GM18502 (cell line): ENCODE results near the gene WDR37.

Experiments used
- ATAC-seq: cut with Tn5 transposase; IDR thresholded peaks from one replicate; pipeline ENCODE4 v1.9.1; 2021; ENCODE audit warnings: mild to moderate bottlenecking; ENCODE audit not compliant: unreplicated experiment, poor library complexity

Gene WDR37

DNA sequence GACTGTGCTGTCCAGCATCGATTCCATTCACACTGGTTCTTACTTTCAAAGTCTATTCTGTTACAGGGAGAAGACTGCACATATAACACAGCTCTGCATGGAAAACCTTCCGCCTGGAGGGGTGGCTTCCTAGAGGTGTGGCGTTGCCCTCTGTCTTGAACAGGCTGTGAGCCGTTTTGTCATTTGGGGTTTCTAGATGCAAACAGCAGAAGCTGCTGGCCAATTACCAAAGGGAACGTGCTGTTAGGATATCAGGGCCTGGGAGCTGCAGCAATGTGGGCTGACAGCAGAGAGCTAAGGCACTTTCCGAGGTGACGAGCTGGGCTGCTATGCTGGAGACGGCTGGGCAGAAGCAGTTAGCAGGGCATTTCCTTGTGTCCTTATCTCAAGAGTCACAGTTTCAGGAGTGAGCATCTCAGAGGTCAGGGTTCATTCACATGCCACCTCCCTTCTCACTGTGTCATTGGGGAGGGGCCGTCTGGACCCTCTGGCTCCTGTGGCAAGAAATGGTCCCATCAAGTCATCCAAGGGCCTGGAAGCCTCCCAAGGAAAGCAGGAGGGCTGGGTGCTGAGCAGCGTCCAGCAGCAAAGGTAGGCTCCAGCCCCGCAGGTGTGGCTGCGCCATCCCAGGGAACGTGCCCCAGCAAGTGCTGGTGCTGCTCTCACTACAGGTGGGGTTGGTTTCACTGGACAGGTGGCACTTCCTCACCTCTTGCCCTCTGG is 106.5 kb downstream of the WDR37 start:
- ATAC-seq: no peak

- ATAC-seq: no peak
These were observed 107.0 kb downstream of the WDR37 start for GRCh38 chr10:1163204-1163660.

DNA sequence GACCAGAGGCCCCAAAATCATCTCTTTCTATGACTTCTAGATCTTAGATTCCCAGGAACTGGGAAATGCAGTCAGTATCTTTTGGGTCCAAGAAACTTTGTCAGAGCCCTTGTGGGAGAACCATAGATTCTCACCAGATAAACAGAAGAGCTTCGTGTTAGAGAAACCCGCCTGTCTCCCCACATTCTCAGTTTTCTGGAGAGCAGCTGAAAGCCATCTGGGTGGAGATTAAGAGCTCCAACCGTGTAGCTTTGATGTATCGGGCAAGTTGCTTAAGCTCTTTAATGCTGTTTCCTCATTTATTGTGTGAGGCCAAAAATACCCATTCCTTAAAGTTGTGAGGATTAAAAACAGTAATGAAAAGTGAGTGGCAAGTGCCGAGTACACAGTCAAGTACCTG is 107.6 kb downstream of the WDR37 start:
- ATAC-seq: no peak

DNA sequence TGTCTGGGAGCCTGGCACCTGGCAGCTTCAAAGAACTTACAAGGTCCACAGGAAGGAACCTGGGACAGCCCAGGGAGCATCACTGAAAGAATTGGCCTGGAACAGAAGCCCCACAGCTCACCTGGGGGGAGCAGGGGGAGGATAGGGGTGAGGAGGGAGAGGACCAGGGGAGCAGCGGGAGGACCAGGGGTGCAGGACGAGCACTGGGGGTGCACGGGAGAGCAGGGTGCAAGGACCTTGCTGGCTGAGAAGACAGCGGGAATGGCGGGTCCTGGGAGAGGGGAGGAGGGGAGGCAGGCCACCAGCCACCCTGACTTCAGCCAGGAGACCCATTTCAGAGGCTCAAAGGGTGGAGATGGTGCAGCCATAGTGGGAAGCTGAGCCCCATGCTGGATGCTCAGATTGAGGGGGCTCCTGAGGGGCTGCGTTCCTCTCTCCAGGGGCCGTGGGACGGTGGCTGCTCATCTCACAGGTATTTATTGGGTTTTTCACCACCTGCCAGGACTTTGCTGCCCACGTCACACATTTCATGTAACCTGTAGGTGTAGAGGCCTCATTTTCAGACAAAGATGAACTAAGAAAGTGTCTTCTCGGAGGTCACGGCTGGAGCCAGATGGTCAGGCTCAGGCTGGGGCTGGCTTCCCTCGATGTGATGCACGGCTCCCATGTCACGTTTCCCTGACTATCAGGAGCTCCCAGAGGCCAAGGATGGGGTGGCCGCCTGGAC is 110.1 kb downstream of the WDR37 start:
- ATAC-seq: no peak

GRCh38 chr10:1166828-1167275 is 110.7 kb downstream of the WDR37 start:
- ATAC-seq: no peak

GRCh38 chr10:1168763-1169162 is 112.6 kb downstream of the WDR37 start:
- ATAC-seq: no peak

DNA sequence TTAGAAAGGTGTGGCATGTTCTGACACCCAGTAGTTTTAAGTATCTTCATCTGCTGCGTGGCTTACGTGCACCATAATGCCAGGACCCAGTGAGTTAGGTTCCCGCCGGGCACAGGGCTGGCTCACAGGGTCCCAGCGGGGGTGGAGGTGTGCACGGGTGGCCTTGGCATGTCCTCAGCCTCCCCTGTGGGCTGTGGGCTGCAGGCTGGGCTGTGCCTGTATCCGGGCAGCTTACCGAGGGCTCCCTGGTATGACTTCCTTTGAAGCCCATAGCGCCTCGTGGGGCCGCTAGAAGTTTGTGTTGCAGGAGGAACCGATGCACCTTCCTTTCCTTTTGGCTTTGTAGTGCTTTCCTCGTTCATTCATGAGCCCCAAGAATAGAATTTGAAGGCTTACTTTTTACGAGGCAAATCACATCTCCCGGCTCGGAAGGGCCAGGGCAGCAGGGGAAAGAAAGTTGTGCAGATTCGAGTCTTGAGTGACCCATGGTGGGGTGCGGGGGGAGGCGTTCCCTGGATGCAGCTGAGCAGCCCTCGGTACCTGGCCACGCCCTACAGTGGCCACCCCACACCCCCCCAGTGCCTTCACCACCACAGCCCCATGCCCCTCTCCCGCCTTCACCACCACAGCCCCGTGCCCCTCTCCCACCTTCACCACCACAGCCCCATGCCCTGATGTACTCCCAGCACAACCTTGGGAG is 113.2 kb downstream of the WDR37 start:
- no peak for ATAC-seq

- no peak for ATAC-seq
These were observed 114.0 kb downstream of the WDR37 start for GRCh38 chr10:1169981-1170866.

DNA sequence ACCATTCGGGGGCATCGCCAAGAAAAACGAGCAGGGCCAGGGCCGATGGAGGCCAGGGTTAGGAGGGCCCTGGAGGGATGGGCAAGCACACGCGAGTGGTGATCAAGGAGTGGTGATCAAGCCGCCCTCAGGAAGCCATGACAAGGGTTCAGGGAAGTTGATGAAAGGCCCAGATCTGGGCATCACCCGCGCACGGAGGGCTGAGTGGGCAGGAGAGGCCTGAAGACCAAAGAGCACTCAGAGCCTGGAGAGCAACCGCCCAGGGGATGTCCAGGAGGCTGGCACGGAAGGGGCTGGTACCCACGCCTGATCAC is 114.6 kb downstream of the WDR37 start:
- no peak for ATAC-seq

GRCh38 chr10:1171182-1171581 is 115.0 kb downstream of the WDR37 start:
- no peak for ATAC-seq

DNA sequence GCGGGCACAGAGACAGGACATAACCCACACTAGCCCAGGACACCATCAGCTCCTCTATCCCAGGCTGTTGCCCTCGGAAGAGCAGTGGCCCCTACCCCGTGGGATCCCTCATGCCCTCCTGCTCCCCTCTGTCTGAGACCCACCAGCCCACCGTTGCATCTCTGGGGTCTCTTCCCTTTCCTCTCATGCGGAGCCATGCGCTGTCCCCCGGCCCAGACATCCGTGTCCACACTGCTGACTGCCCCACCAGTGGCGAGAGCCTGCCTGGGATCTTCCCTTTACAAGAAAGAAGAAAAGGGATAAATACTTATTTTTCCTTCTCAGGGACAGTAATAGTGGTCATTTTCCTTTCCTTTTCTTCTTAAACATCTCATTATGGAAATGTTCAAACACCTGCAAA is 115.4 kb downstream of the WDR37 start:
- ATAC-seq: no peak

- ATAC-seq: no peak
These were observed 116.2 kb downstream of the WDR37 start for GRCh38 chr10:1172256-1172984.

- ATAC-seq: no peak
These were observed 116.9 kb downstream of the WDR37 start for GRCh38 chr10:1173091-1173490.

- no peak for ATAC-seq
These were observed 117.8 kb downstream of the WDR37 start for GRCh38 chr10:1174022-1174421.

- ATAC-seq: no peak
These were observed 119.9 kb downstream of the WDR37 start for GRCh38 chr10:1175956-1176565.

DNA sequence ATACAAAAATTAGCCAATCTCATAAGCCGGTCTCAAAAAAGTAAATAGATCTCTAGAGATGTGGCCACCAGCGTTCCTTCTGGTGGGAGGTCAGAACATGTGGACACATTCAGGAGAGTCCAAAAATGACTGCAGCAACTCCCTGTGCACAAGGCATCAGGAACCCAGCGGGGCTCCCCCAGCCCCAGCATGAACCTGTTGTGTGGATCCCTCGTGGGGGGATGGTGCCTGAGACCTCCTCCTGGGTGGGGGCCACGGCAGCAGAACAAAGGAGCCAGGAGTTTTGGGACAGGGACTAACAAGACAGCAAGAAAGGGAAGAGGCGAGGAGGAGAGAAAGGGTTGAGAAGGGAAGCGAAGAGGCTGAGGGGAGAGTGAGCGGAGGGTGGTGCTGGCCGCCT is 121.8 kb downstream of the WDR37 start:
- ATAC-seq: no peak

DNA sequence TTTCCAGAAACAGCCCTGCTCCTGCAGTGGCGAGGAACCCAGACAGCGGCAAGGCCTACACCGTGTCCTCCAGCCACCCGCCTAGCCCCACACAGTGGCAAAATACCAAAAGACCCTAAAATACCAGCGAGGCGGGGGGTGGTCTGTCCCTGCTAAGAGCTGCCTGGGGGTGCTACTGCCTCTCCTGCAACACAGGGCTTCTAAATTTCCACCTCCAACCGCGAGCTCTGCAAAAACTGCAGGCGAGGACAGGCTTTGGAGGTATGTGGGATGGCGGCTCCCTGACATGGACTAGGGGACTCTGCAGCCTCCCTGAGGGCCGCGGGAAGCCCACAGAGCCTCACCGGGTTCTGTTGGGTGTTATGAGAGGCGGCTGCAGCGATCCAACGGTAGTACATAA is 122.3 kb downstream of the WDR37 start:
- ATAC-seq: no peak

DNA sequence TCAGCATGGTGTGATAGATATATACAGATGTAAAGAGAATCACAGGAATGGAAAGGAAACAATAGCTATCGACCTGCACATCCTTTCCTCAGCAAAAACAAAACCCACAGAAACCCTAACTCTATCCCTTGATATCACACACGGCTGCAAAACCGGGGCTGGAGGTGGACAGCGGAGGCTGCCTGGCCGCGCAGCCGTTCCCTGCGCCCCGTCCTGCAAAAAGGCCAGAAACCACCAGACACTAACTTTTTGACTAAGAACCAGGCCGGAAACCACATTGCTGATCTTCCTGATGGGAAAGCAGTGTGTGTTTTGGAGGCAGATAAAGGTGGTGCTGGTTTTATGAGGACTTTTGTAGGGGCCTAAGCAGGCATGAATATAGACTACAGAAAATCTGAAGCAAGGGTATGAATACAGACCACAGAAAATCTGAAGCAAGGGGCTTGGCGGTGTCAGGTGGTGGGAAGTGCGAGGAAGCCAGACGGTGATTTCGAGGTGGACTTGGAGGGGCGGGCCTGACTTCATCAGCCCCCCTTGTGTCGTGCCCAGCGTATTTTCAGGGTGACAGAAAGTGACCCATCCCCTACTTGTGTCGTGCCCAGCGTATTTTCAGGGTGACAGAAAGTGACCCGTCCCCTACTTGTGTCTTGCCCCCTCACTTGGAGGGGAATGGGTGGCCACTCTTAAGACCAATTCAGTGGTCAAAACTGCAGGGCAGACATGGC is 123.3 kb downstream of the WDR37 start:
- no peak for ATAC-seq
